OCI-LY7 (cell line): ENCODE measurements around the gene RNF212. TPM values are rescaled to one million over a fixed set of nuclear protein-coding genes. Genes with fewer than 3 reads are reported as not detected.
A peak's percentile ranks its signal among the peaks of the same experiment; 100 is the strongest.

ENCODE experiments used
- BruUV-seq: library from RNA; stranded (reverse); fragments of 400-500 nt; replicated peaks from 2 replicates; lab custom pipeline; 2021; lab: Mats Ljungman, UMichigan
- CTCF ChIA-PET: fragments of 300-600 bp; sonication (Branson Sonifier 250); formaldehyde crosslinking; loops from one replicate; lab custom pipeline; 2022; ENCODE audit warnings: antibody characterized with exemption; ENCODE audit not compliant: unreplicated experiment; lab: Charles Lee
- POLR2A ChIA-PET: fragments of 300-600 bp; sonication (Branson Sonifier 250); formaldehyde crosslinking; loops from one replicate; lab custom pipeline; 2022; ENCODE audit warnings: antibody characterized with exemption; lab: Charles Lee
- DNase-seq: peaks from one replicate; pipeline ENCODE4 v3.0.0-alpha.2; 2015; ENCODE audit warnings: low spot score
- H2AFZ ChIP-seq: fragments of 200-600 bp; sonication (generic), shearing (Covaris generic); 2 replicates; pipeline ENCODE4 v1.6.1; 2014; ENCODE audit warnings: mild to moderate bottlenecking, antibody characterized with exemption, low read length, moderate library complexity
- H3K27ac ChIP-seq: fragments of 200-600 bp; sonication (generic); 2 replicates; pipeline ENCODE4 v1.5.1; 2014; ENCODE audit warnings: mixed run types, low read depth, mild to moderate bottlenecking, moderate library complexity, low read length, inconsistent platforms; ENCODE audit not compliant: poor library complexity, severe bottlenecking
- H3K36me3 ChIP-seq: fragments of 200-600 bp; sonication (generic); 2 replicates; pipeline ENCODE4 v1.6.1; 2014; ENCODE audit warnings: mild to moderate bottlenecking, antibody characterized with exemption, low read length, moderate library complexity, mixed read lengths; ENCODE audit not compliant: insufficient read depth
- H3K4me1 ChIP-seq: fragments of 200-600 bp; sonication (generic); 2 replicates; pipeline ENCODE4 v1.5.1; 2014; ENCODE audit warnings: mild to moderate bottlenecking, low read length; ENCODE audit not compliant: insufficient read depth, poor library complexity, severe bottlenecking
- H3K4me2 ChIP-seq: fragments of 200-600 bp; sonication (generic); 2 replicates; pipeline ENCODE4 v1.6.1; 2014; ENCODE audit warnings: mild to moderate bottlenecking, low read length
- H3K4me3 ChIP-seq: fragments of 200-600 bp; sonication (generic); 2 replicates; pipeline ENCODE4 v1.5.1; 2014; ENCODE audit warnings: mild to moderate bottlenecking, low read depth, low read length; ENCODE audit not compliant: poor library complexity, severe bottlenecking
- H3K79me2 ChIP-seq: fragments of 200-600 bp; sonication (generic); 2 replicates; pipeline ENCODE4 v1.6.1; 2016; ENCODE audit warnings: low read depth, mild to moderate bottlenecking, low read length, moderate library complexity, mixed read lengths; ENCODE audit not compliant: insufficient read depth
- H3K9me2 ChIP-seq: fragments of 200-600 bp; sonication (generic); 2 replicates; pipeline ENCODE4 v1.6.1; 2016; ENCODE audit warnings: mild to moderate bottlenecking, low read length, mixed read lengths; ENCODE audit not compliant: insufficient read depth
- H3K9me3 ChIP-seq: fragments of 200-600 bp; sonication (generic); 2 replicates; pipeline ENCODE4 v1.6.1; 2014; ENCODE audit warnings: mild to moderate bottlenecking, mixed run types, low read length, mixed read lengths
- H4K20me1 ChIP-seq: fragments of 200-600 bp; sonication (generic); 2 replicates; pipeline ENCODE4 v1.6.1; 2014; ENCODE audit warnings: mild to moderate bottlenecking, antibody characterized with exemption, low read length, moderate library complexity, mixed read lengths; ENCODE audit not compliant: insufficient read depth
- EZH2phosphoT487 ChIP-seq: fragments of 200-600 bp; sonication (generic); IDR thresholded peaks from 2 replicates; pipeline ENCODE4 v1.6.1; 2018; ENCODE audit warnings: low read depth, borderline replicate concordance, mild to moderate bottlenecking, mixed run types, antibody characterized with exemption, low read length, moderate library complexity, mixed read lengths
- intact Hi-C: fragments of 100-400 bp; cut with micrococcal nuclease; formaldehyde crosslinking; loops from one replicate; pipeline ENCODE4 v1.10.0; 2022; ENCODE audit not compliant: unreplicated experiment
- total RNA-seq, 2 experiments: library from RNA; depleted of rRNA in 1 of 2; stranded (reverse); fragments of >200 nt in 1 of 2; shearing (Covaris generic) in 1 of 2; gene quantifications; 2 replicates each; pipeline ENCODE4 v1.2.3, GENCODE V29; 2014 to 2022
- TF ChIP-seq, protein P1 (sequence below): fragments of 200-600 bp; sonication (generic); conservative IDR thresholded peaks from 2 replicates; pipeline ENCODE4 v1.5.1; 2014; ENCODE audit warnings: mild to moderate bottlenecking, antibody characterized with exemption, low read length, moderate library complexity, mixed read lengths

RNF212 gene
- total RNA-seq, 2 experiments from 2014 or later, result not detected

- Histone ChIP-seq H3K27ac (no peak overlapping the region), H3K4me3 (no peak overlapping the region), H3K36me3 (no peaks in the 10 kb centered on the region), H4K20me1 (no peaks in the 10 kb centered on the region), H3K9me2 (no peaks in the 10 kb centered on the region), H3K4me2 (no peak overlapping the region), H3K9me3 (no peaks in the 10 kb centered on the region), H2AFZ (no peak overlapping the region), H3K79me2 (no peaks in the 10 kb centered on the region), H3K4me1 (peaks cover 15% of the 10 kb centered on the region)
- no peak for TF ChIP-seq EZH2phosphoT487
- TF ChIP-seq, protein P1, sequence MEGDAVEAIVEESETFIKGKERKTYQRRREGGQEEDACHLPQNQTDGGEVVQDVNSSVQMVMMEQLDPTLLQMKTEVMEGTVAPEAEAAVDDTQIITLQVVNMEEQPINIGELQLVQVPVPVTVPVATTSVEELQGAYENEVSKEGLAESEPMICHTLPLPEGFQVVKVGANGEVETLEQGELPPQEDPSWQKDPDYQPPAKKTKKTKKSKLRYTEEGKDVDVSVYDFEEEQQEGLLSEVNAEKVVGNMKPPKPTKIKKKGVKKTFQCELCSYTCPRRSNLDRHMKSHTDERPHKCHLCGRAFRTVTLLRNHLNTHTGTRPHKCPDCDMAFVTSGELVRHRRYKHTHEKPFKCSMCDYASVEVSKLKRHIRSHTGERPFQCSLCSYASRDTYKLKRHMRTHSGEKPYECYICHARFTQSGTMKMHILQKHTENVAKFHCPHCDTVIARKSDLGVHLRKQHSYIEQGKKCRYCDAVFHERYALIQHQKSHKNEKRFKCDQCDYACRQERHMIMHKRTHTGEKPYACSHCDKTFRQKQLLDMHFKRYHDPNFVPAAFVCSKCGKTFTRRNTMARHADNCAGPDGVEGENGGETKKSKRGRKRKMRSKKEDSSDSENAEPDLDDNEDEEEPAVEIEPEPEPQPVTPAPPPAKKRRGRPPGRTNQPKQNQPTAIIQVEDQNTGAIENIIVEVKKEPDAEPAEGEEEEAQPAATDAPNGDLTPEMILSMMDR, result no peak
- BruUV-seq, result no TSS peak
- no peak for DNase-seq
- ChIA-PET CTCF (no interaction called here), POLR2A (no interaction called here)
- intact Hi-C loops, result no loop called here
Measured at GRCh38 chr4:1027915-1028238, 85.5 kb downstream of the RNF212 start.

DNA sequence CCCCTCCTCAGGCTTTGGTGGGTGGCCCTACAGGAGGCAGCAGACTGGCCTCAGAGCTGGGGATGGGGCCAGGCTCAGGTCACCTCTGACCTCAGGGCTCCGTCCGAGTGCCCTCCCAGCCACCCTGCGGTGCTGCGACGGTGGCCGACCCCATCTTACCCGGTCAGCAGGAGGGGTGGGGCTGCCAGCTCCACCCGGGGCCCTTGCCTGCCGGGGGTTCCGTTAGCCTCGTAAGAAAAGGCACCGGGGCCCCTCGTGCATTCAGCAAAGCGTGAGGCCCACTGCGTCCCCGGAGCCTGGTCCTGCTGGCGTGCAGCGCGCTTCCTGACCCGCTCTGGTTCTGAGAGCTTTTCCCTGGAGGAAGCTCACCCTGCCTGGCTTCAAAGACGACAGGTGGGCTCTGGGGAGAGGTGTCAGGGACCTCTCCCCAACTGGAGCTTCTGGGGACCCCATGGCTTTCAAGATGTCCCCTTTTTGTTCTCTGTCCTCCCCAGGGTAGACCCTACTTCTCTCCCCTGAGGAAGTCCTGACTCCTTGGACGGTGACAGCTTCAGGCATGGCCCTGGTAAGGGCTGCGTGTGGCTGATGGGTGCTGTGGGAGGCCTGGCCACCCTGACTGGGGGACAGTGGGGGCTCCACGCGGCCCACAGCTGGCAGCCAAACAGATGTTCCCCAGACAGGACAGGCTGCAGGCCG is 86.0 kb downstream of the RNF212 start:
- H3K4me3 ChIP-seq, result no peak overlapping the region
- intact Hi-C loops, result no loop called here
- no peaks in the 10 kb centered on the region for H3K9me2 ChIP-seq
- H3K4me2 ChIP-seq, result no peak overlapping the region
- no peak overlapping the region for H2AFZ ChIP-seq
- ChIA-PET POLR2A (no interaction called here), CTCF (no interaction called here)
- TF ChIP-seq, protein P1, result no peak
- TF ChIP-seq EZH2phosphoT487, result no peak
- peaks cover 15% of the 10 kb centered on the region for H3K4me1 ChIP-seq
- H3K36me3 ChIP-seq, result no peaks in the 10 kb centered on the region
- BruUV-seq, result no TSS peak
- no peaks in the 10 kb centered on the region for H3K79me2 ChIP-seq
- no peak for DNase-seq
- H3K27ac ChIP-seq, result no peak overlapping the region
- H3K9me3 ChIP-seq, result no peaks in the 10 kb centered on the region
- no peaks in the 10 kb centered on the region for H4K20me1 ChIP-seq

GRCh38 chr4:1026115-1026514 is 87.2 kb downstream of the RNF212 start:
- H3K4me2 ChIP-seq, result peak overlapping the region; percentile 33
- POLR2A ChIA-PET, result no interaction called here
- BruUV-seq, result no TSS peak

More at GRCh38 chr4:1026115-1026514, 87.2 kb downstream of the RNF212 start:
- intact Hi-C loops, result no loop called here
- H3K36me3 ChIP-seq, result no peaks in the 10 kb centered on the region
- TF ChIP-seq EZH2phosphoT487, result no peak
- TF ChIP-seq, protein P1, result no peak
- DNase-seq, result peak; percentile 65
- peaks cover 25% of the 10 kb centered on the region for H3K4me1 ChIP-seq
- CTCF ChIA-PET, result no interaction called here
- H3K27ac ChIP-seq, result no peak overlapping the region
- no peaks in the 10 kb centered on the region for H3K79me2 ChIP-seq
- H3K9me2 ChIP-seq, result no peaks in the 10 kb centered on the region
- no peak overlapping the region for H2AFZ ChIP-seq
- no peaks in the 10 kb centered on the region for H3K9me3 ChIP-seq
- H4K20me1 ChIP-seq, result no peaks in the 10 kb centered on the region
- H3K4me3 ChIP-seq, result no peak overlapping the region
